HepG2 (cell line): ENCODE measurements around the gene NTRK2. TPM values are rescaled to one million over a fixed set of nuclear protein-coding genes. Genes with fewer than 3 reads are reported as not detected.

Source experiments
- ATAC-seq: fragments of 200-7000 bp; cut with Tn5 transposase; 3 replicates; pipeline ENCODE4 v1.9.1; 2020; ENCODE audit warnings: mild to moderate bottlenecking, moderate library complexity
- BruUV-seq: library from RNA; stranded (reverse); fragments of 400-500 nt; replicated peaks from 2 replicates; lab custom pipeline; 2021; lab: Mats Ljungman, UMichigan
- CTCF ChIA-PET: fragments of 300-600 bp; formaldehyde crosslinking; extraction: SDS; loops from one replicate; lab custom pipeline; 2021; ENCODE audit warnings: low total read pairs, inconsistent platforms, low intra/inter-chr PET ratio; lab: Yijun Ruan, JAX
- POLR2A ChIA-PET: fragments of 350-600 bp; sonication (Branson Sonifier 250); formaldehyde crosslinking; loops from one replicate; lab custom pipeline; 2020; ENCODE audit warnings: antibody characterized with exemption, inconsistent platforms; lab: Yijun Ruan, JAX
- DNase-seq: peaks from one replicate; pipeline ENCODE4 v3.0.0-alpha.2; 2015; ENCODE audit warnings: low spot score
- FAIRE-seq: peaks from 3 replicates; lab custom pipeline; 2011; peaks lifted over from hg19 to GRCh38; lab: Jason Lieb, UNC
- H2AFZ ChIP-seq: one replicate; pipeline ENCODE4 v1.6.1; 2011; ENCODE audit warnings: low read length, inconsistent platforms
- H3K27ac ChIP-seq: fragments of 300-600 bp; 3 replicates; pipeline ENCODE4 v1.8.0; 2011; ENCODE audit warnings: mixed run types, mild to moderate bottlenecking, mixed read lengths, low read length, inconsistent platforms; ENCODE audit not compliant: insufficient read depth; ENCODE audit errors: extremely low read length
- H3K27me3 ChIP-seq, 2 experiments: fragments of 200-600 bp in 1 of 2; 2 replicates in 1 of 2; 3 replicates in 1 of 2; pipeline versions ENCODE4 v1.6.0 to v1.8.0; 2011; ENCODE audit warnings: low read length in 2 of 2, mild to moderate bottlenecking in 2 of 2, moderate library complexity in 2 of 2, inconsistent platforms in 1 of 2; ENCODE audit not compliant: insufficient read depth in 2 of 2, control insufficient read depth in 1 of 2
- H3K36me3 ChIP-seq, 2 experiments: fragments of 200-600 bp in 1 of 2; replicated peaks in 1 of 2; 2 replicates in 1 of 2; 3 replicates in 1 of 2; pipeline versions ENCODE4 v1.5.1 to v1.8.0; 2011; ENCODE audit warnings: low read length in 2 of 2, inconsistent platforms in 1 of 2; ENCODE audit not compliant: insufficient read depth in 2 of 2, control insufficient read depth in 1 of 2
- H3K4me1 ChIP-seq: 2 replicates; pipeline ENCODE4 v1.5.1; 2012; ENCODE audit warnings: low read length, inconsistent platforms; ENCODE audit not compliant: insufficient read depth
- H3K4me2 ChIP-seq: 2 replicates; pipeline ENCODE4 v1.6.0; 2011; ENCODE audit warnings: low read depth, low read length, inconsistent platforms
- H3K4me3 ChIP-seq, 3 experiments: fragments of 200-600 bp in 1 of 3; sonication (generic), shearing (Covaris generic) in 1 of 3; replicated peaks in 1 of 3; 2 replicates each; pipeline ENCODE4 v1.5.1; 2011 to 2016; ENCODE audit warnings: low read length in 3 of 3, inconsistent platforms in 2 of 3, low read depth in 2 of 3, mild to moderate bottlenecking in 2 of 3, control low read depth in 1 of 3, mixed read lengths in 1 of 3; ENCODE audit not compliant: insufficient read depth in 1 of 3
- H3K79me2 ChIP-seq: one replicate; pipeline ENCODE4 v1.6.1; 2011; ENCODE audit warnings: low read length, inconsistent platforms; ENCODE audit not compliant: insufficient read depth
- H3K9ac ChIP-seq: 2 replicates; pipeline ENCODE4 v1.6.0; 2011; ENCODE audit warnings: mild to moderate bottlenecking, low read depth, low read length, inconsistent platforms; ENCODE audit not compliant: insufficient read depth
- H3K9me3 ChIP-seq: 2 replicates; pipeline ENCODE4 v1.5.1; 2012; ENCODE audit warnings: mild to moderate bottlenecking, low read length
- H4K20me1 ChIP-seq: 2 replicates; pipeline ENCODE4 v1.6.0; 2011; ENCODE audit warnings: inconsistent platforms, mild to moderate bottlenecking, low read length, moderate library complexity; ENCODE audit not compliant: insufficient read depth
- DBP ChIP-seq: sonication (generic); formaldehyde crosslinking; IDR thresholded peaks from 2 replicates; pipeline ENCODE4 v1.4.0; 2020; ENCODE audit warnings: missing genetic modification reagents; ENCODE audit errors: not compliant biosample characterization
- HMGA1 ChIP-seq: sonication (generic); formaldehyde crosslinking; conservative IDR thresholded peaks from 2 replicates; pipeline ENCODE4 v1.4.0; 2020; ENCODE audit warnings: missing genetic modification reagents
- HOXA3 ChIP-seq: sonication (generic); formaldehyde crosslinking; IDR thresholded peaks from 2 replicates; pipeline ENCODE4 v1.5.0; 2020; ENCODE audit warnings: missing genetic modification reagents
- NCOA5 ChIP-seq: sonication (generic); formaldehyde crosslinking; IDR thresholded peaks from 2 replicates; pipeline ENCODE4 v1.4.0; 2020; ENCODE audit warnings: missing genetic modification reagents
- NR2C2 ChIP-seq: sonication (generic); formaldehyde crosslinking; IDR thresholded peaks from 2 replicates; pipeline ENCODE4 v1.4.0; 2020; ENCODE audit warnings: missing genetic modification reagents, mild to moderate bottlenecking, moderate library complexity, borderline replicate concordance
- NR2F2 ChIP-seq: IDR thresholded peaks from 2 replicates; pipeline ENCODE4 v1.6.1; 2012; ENCODE audit warnings: low read depth, inconsistent platforms, borderline replicate concordance
- PAXIP1 ChIP-seq: sonication (generic); formaldehyde crosslinking; conservative IDR thresholded peaks from 2 replicates; pipeline ENCODE4 v1.4.0; 2020; ENCODE audit warnings: mild to moderate bottlenecking, missing genetic modification reagents, moderate library complexity
- REPIN1 ChIP-seq: sonication (generic); formaldehyde crosslinking; IDR thresholded peaks from 2 replicates; pipeline ENCODE4 v1.8.0; 2022; ENCODE audit warnings: missing genetic modification reagents, low read depth, mild to moderate bottlenecking, borderline replicate concordance
- ZNF224 ChIP-seq: sonication (generic); formaldehyde crosslinking; IDR thresholded peaks from 2 replicates; pipeline ENCODE4 v1.5.0; 2020; ENCODE audit warnings: mild to moderate bottlenecking, missing genetic modification reagents
- ZNF232 ChIP-seq: sonication (generic); formaldehyde crosslinking; IDR thresholded peaks from 2 replicates; pipeline ENCODE4 v1.4.0; 2020; ENCODE audit warnings: missing genetic modification reagents, borderline replicate concordance
- ZNF335 ChIP-seq: sonication (generic); formaldehyde crosslinking; IDR thresholded peaks from 2 replicates; pipeline ENCODE4 v1.4.0; 2020; ENCODE audit warnings: missing genetic modification reagents
- WGBS: methylation state at CpG from one replicate; pipeline ENCODE4 v1.1.6; 2017; ENCODE audit warnings: low lambda C conversion rate; 5-methylcytosine and 5-hydroxymethylcytosine counted together
- in situ Hi-C: cut with HindIII; loops from 2 replicates; pipeline ENCODE4 v1.10.0; 2017; ENCODE audit warnings: low pct_unique_long_range_greater_than_20kb; ENCODE audit not compliant: extremely low pct_ligation_motif_present
- intact Hi-C: fragments of 100-400 bp; cut with micrococcal nuclease; formaldehyde crosslinking; loops from one replicate; pipeline ENCODE4 v1.10.0; 2022; ENCODE audit not compliant: unreplicated experiment
- polyA plus RNA-seq, 8 experiments: library from polyadenylated mRNA; depleted of rRNA in 3 of 8; stranded (reverse) in 7 of 8; unstranded in 1 of 8; fragments of >200 nt; fragmentation: Illumina TruSeq in 4 of 8; extraction: Trizol in 4 of 8; gene quantifications; 2 replicates each; pipeline versions ENCODE4 v1.2.1 to v1.2.3, GENCODE V29; 2011 to 2016; ENCODE audit warnings: low read depth in 4 of 8, missing spikeins in 1 of 8, mixed read lengths in 1 of 8; ENCODE audit not compliant: insufficient read depth in 1 of 8
- total RNA-seq, 5 experiments: library from RNA; depleted of rRNA; stranded (reverse); fragments of >200 nt; fragmentation: Illumina TruSeq; extraction: Trizol; gene quantifications; 2 replicates each; pipeline ENCODE4 v1.2.3, GENCODE V29; 2016; ENCODE audit warnings: low read depth in 1 of 5
- TF ChIP-seq, protein P1 (sequence below): sonication (generic); formaldehyde crosslinking; IDR thresholded peaks from 2 replicates; pipeline ENCODE4 v1.5.1; 2020; ENCODE audit warnings: mild to moderate bottlenecking, missing genetic modification reagents

NTRK2 gene
- total and polyA plus RNA-seq, 2 of the 13 experiments (the other 11 are each of a cell fraction or from before 2014, with no cell fraction given), result not detected

- BruUV-seq, result no TSS peak
- ATAC-seq, result no peak
- no peak overlapping the region for H3K27ac ChIP-seq
- no peak overlapping the region for H3K4me2 ChIP-seq
- no peak overlapping the region for H2AFZ ChIP-seq
- no peak for FAIRE-seq
- ChIA-PET CTCF (no interaction called here), POLR2A (no interaction called here)
- intact Hi-C loops (no loop called here), in situ Hi-C loops (no loop called here)
- no peak for DNase-seq
- no peaks in the 10 kb centered on the region for H3K36me3 ChIP-seq
- no peak overlapping the region for H3K9ac ChIP-seq
- no peaks in the 10 kb centered on the region for H4K20me1 ChIP-seq
- WGBS, result 0% methylated on average over 1 of the region's 1 CpG
- no peak overlapping the region for H3K4me3 ChIP-seq
- no peaks in the 10 kb centered on the region for H3K4me1 ChIP-seq
- no peaks in the 10 kb centered on the region for H3K79me2 ChIP-seq
- no peaks in the 10 kb centered on the region for H3K9me3 ChIP-seq
- TF ChIP-seq NR2C2 (CRISPR knock-in tag), result no peak
- no peaks in the 10 kb centered on the region; a peak in 1 of 5 replicates for H3K27me3 ChIP-seq
Observed at GRCh38 chr9:84738353-84738752, 68.8 kb downstream of the NTRK2 start.

- no peaks in the 10 kb centered on the region for H3K79me2 ChIP-seq
- CTCF ChIA-PET, result no interaction called here
- no peaks in the 10 kb centered on the region for H4K20me1 ChIP-seq
- no peak overlapping the region for H3K27ac ChIP-seq
- intact Hi-C loops, result no loop called here
- H3K36me3 ChIP-seq, result no peaks in the 10 kb centered on the region
- H3K4me1 ChIP-seq, result no peaks in the 10 kb centered on the region
- H3K27me3 ChIP-seq, result no peaks in the 10 kb centered on the region
- in situ Hi-C loops, result no loop called here
- H3K4me2 ChIP-seq, result no peak overlapping the region
- H3K9ac ChIP-seq, result no peak overlapping the region
- ATAC-seq, result no peak
- H2AFZ ChIP-seq, result no peak overlapping the region
- TF ChIP-seq ZNF335 (CRISPR knock-in tag) (no peak), ZNF224 (no peak), ZNF232 (CRISPR knock-in tag) (no peak), HOXA3 (CRISPR knock-in tag) (no peak), HMGA1 (CRISPR knock-in tag) (no peak), REPIN1 (CRISPR knock-in tag) (no peak), DBP (CRISPR knock-in tag) (no peak), NR2F2 (no peak), PAXIP1 (CRISPR knock-in tag) (no peak), NCOA5 (CRISPR knock-in tag) (no peak)
- TF ChIP-seq, protein P1, sequence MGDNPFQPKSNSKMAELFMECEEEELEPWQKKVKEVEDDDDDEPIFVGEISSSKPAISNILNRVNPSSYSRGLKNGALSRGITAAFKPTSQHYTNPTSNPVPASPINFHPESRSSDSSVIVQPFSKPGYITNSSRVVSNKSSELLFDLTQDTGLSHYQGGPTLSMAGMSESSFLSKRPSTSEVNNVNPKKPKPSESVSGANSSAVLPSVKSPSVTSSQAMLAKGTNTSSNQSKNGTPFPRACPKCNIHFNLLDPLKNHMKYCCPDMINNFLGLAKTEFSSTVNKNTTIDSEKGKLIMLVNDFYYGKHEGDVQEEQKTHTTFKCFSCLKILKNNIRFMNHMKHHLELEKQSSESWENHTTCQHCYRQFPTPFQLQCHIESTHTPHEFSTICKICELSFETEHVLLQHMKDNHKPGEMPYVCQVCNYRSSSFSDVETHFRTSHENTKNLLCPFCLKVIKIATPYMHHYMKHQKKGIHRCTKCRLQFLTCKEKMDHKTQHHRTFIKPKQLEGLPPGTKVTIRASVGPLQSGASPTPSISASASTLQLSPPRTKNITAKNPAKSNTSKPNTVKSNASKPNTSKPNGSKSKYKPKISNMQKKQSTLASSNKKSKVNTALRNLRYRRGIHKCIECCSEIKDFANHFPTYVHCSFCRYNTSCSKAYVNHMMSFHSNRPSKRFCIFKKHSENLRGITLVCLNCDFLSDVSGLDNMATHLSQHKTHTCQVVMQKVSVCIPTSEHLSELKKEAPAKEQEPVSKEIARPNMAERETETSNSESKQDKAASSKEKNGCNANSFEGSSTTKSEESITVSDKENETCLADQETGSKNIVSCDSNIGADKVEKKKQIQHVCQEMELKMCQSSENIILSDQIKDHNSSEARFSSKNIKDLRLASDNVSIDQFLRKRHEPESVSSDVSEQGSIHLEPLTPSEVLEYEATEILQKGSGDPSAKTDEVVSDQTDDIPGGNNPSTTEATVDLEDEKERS (CRISPR knock-in tag), result no peak
- H3K4me3 ChIP-seq, result no peak overlapping the region
- H3K9me3 ChIP-seq, result no peaks in the 10 kb centered on the region
- FAIRE-seq, result no peak
- BruUV-seq, result no TSS peak
- 43% methylated on average over 4 of the region's 4 CpGs for WGBS
- POLR2A ChIA-PET, result no interaction called here
- DNase-seq, result no peak
Observed at GRCh38 chr9:84742261-84742660, 72.7 kb downstream of the NTRK2 start.
